DND-41 (cell line): ENCODE data around the gene AKAP1.

ENCODE experiments used
- ATAC-seq: fragments of 200-7000 bp; cut with Tn5 transposase; 3 replicates; pipeline ENCODE4 v1.9.1; 2021; ENCODE audit warnings: low read depth; ENCODE audit not compliant: insufficient read depth
- DNase-seq: peaks from one replicate; pipeline ENCODE4 v3.0.0-alpha.2; 2020
- H2AFZ ChIP-seq: 2 replicates; pipeline ENCODE4 v1.6.0; 2012; ENCODE audit warnings: low read depth, low read length
- H3K27ac ChIP-seq: 2 replicates; pipeline ENCODE4 v1.5.1; 2012; ENCODE audit warnings: low read length, inconsistent platforms
- H3K27me3 ChIP-seq: fragments of 200-600 bp; sonication (generic); 2 replicates; pipeline ENCODE4 v1.6.0; 2012; ENCODE audit warnings: low read length, mild to moderate bottlenecking, inconsistent platforms; ENCODE audit not compliant: insufficient read depth, poor library complexity
- H3K36me3 ChIP-seq: 2 replicates; pipeline ENCODE4 v1.5.1; 2012; ENCODE audit warnings: low read length, inconsistent platforms; ENCODE audit not compliant: insufficient read depth
- H3K4me1 ChIP-seq: 2 replicates; pipeline ENCODE4 v1.5.1; 2012; ENCODE audit warnings: mild to moderate bottlenecking, low read length; ENCODE audit not compliant: insufficient read depth
- H3K4me2 ChIP-seq: 2 replicates; pipeline ENCODE4 v1.6.0; 2012; ENCODE audit warnings: mild to moderate bottlenecking, moderate library complexity, low read length, inconsistent platforms; ENCODE audit not compliant: insufficient read depth
- H3K4me3 ChIP-seq, 2 experiments: fragments of 200-600 bp in 1 of 2; shearing (Covaris generic) in 1 of 2; 2 replicates each; pipeline ENCODE4 v1.5.1; 2012 to 2016; ENCODE audit warnings: inconsistent platforms in 2 of 2, low read length in 2 of 2, mild to moderate bottlenecking in 2 of 2, low read depth in 1 of 2, moderate library complexity in 1 of 2
- H3K79me2 ChIP-seq: 2 replicates; pipeline ENCODE4 v1.6.0; 2012; ENCODE audit warnings: low read length, inconsistent platforms; ENCODE audit not compliant: insufficient read depth
- H3K9ac ChIP-seq: 2 replicates; pipeline ENCODE4 v1.6.0; 2012; ENCODE audit warnings: low read depth, mild to moderate bottlenecking, inconsistent platforms, low read length, moderate library complexity
- H3K9me3 ChIP-seq: 2 replicates; pipeline ENCODE4 v1.5.1; 2012; ENCODE audit warnings: low read length, moderate library complexity, mild to moderate bottlenecking, inconsistent platforms; ENCODE audit not compliant: insufficient read depth, severe bottlenecking
- H4K20me1 ChIP-seq: 2 replicates; pipeline ENCODE4 v1.6.0; 2012; ENCODE audit warnings: low read length; ENCODE audit not compliant: insufficient read depth
- CTCF ChIP-seq: IDR thresholded peaks from 2 replicates; pipeline ENCODE4 v1.5.1; 2012; ENCODE audit warnings: borderline replicate concordance, low read length, moderate library complexity, mild to moderate bottlenecking; ENCODE audit not compliant: poor library complexity, severe bottlenecking; ENCODE audit errors: extremely low read depth
- EZH2 ChIP-seq: IDR thresholded peaks from 3 replicates; pipeline ENCODE4 v1.6.1; 2012; ENCODE audit warnings: borderline replicate concordance, low read depth, mild to moderate bottlenecking, moderate library complexity, low read length, inconsistent platforms; ENCODE audit not compliant: severe bottlenecking

AKAP1 gene

GRCh38 chr17:57067781-57068180 is 17.3 kb upstream of the AKAP1 start:
- Histone ChIP-seq H3K79me2 (no peaks in the 10 kb centered on the region), H2AFZ (no peak overlapping the region), H3K9ac (no peak overlapping the region), H3K4me3 (no peak overlapping the region), H3K27me3 (peaks cover 15% of the 10 kb centered on the region), H3K36me3 (no peaks in the 10 kb centered on the region), H3K9me3 (no peaks in the 10 kb centered on the region), H3K4me2 (no peak overlapping the region), H3K4me1 (no peaks in the 10 kb centered on the region), H3K27ac (no peak overlapping the region), H4K20me1 (no peaks in the 10 kb centered on the region)
- DNase-seq (no peak), ATAC-seq (no peak)
- no peak for TF ChIP-seq CTCF
- TF ChIP-seq EZH2: no peak

GRCh38 chr17:57068222-57068658 is 16.8 kb upstream of the AKAP1 start:
- ATAC-seq: no peak
- Histone ChIP-seq H3K9ac (no peak overlapping the region), H2AFZ (peak overlapping the region; percentile 13; the same call in 1 of the 2 replicates), H3K4me2 (no peak overlapping the region), H3K4me1 (no peaks in the 10 kb centered on the region), H3K36me3 (no peaks in the 10 kb centered on the region), H3K79me2 (no peaks in the 10 kb centered on the region), H3K27ac (no peak overlapping the region), H3K9me3 (no peaks in the 10 kb centered on the region), H4K20me1 (no peaks in the 10 kb centered on the region), H3K27me3 (peaks cover 15% of the 10 kb centered on the region), H3K4me3 (no peak overlapping the region)
- TF ChIP-seq EZH2 (no peak), CTCF (no peak)
- no peak for DNase-seq

- Histone ChIP-seq H3K36me3 (no peaks in the 10 kb centered on the region), H3K27me3 (peaks cover 15% of the 10 kb centered on the region), H4K20me1 (no peaks in the 10 kb centered on the region), H3K4me1 (no peaks in the 10 kb centered on the region), H3K9ac (no peak overlapping the region), H3K4me3 (no peak overlapping the region), H3K9me3 (no peaks in the 10 kb centered on the region), H3K27ac (no peak overlapping the region), H3K79me2 (no peaks in the 10 kb centered on the region), H2AFZ (peak overlapping the region; percentile 13; the same call in 1 of the 2 replicates), H3K4me2 (no peak overlapping the region)
- DNase-seq (no peak), ATAC-seq (no peak)
- TF ChIP-seq EZH2: no peak
- no peak for TF ChIP-seq CTCF
These were observed 16.3 kb upstream of the AKAP1 start for GRCh38 chr17:57068707-57069106.
